CD4-positive, alpha-beta T cell treated with Interleukin-10 for 1 hour (primary cell): ENCODE results near the gene ENDOV.

ENCODE experiments used
- DNase-seq: peaks from one replicate; pipeline ENCODE4 v3.0.0-alpha.2; 2020

The ENDOV gene

GRCh38 chr17:80414803-80415625 lies at the start of gene ENDOV:
Gene ENDOV, plus strand, starts transcription at chr17:80415167. Its CDS starts 28 bp downstream, at chr17:80415195.
- peak; percentile 94 for DNase-seq

GRCh38 chr17:80365983-80366382 lies 49.0 kb upstream of the ENDOV start:
- DNase-seq: no peak

GRCh38 chr17:80367503-80367902 lies 47.5 kb upstream of the ENDOV start:
- no peak for DNase-seq

GRCh38 chr17:80371196-80371595 lies 43.8 kb upstream of the ENDOV start:
- no peak for DNase-seq

GRCh38 chr17:80372456-80372855 lies 42.5 kb upstream of the ENDOV start:
- DNase-seq: no peak

GRCh38 chr17:80372922-80373570 lies 41.9 kb upstream of the ENDOV start:
- no peak for DNase-seq

GRCh38 chr17:80374039-80374731 lies 40.8 kb upstream of the ENDOV start:
- no peak for DNase-seq

GRCh38 chr17:80374732-80375585 lies 40.0 kb upstream of the ENDOV start:
- DNase-seq: no peak

- DNase-seq: no peak
These were observed 38.4 kb upstream of the ENDOV start for GRCh38 chr17:80376531-80376930.

- DNase-seq: no peak
These were observed 37.2 kb upstream of the ENDOV start for GRCh38 chr17:80377798-80378197.

GRCh38 chr17:80379348-80379747 lies 35.6 kb upstream of the ENDOV start:
- no peak for DNase-seq

GRCh38 chr17:80380068-80380467 lies 34.9 kb upstream of the ENDOV start:
- no peak for DNase-seq

GRCh38 chr17:80380555-80381002 lies 34.4 kb upstream of the ENDOV start:
- no peak for DNase-seq

GRCh38 chr17:80381416-80381923 lies 33.5 kb upstream of the ENDOV start:
- DNase-seq: no peak

- DNase-seq: no peak
These were observed 32.5 kb upstream of the ENDOV start for GRCh38 chr17:80382446-80382845.

- DNase-seq: no peak
These were observed 32.0 kb upstream of the ENDOV start for GRCh38 chr17:80382956-80383355.

GRCh38 chr17:80384078-80384960 lies 30.6 kb upstream of the ENDOV start:
- no peak for DNase-seq

GRCh38 chr17:80385046-80385445 lies 29.9 kb upstream of the ENDOV start:
- no peak for DNase-seq

GRCh38 chr17:80386341-80386740 lies 28.6 kb upstream of the ENDOV start:
- DNase-seq: no peak

- no peak for DNase-seq
These were observed 27.9 kb upstream of the ENDOV start for GRCh38 chr17:80387071-80387470.

GRCh38 chr17:80388175-80388574 lies 26.8 kb upstream of the ENDOV start:
- no peak for DNase-seq
